HEK293 (cell line): ENCODE data around the gene TRMT112.
A peak's percentile ranks its signal among the peaks of the same experiment; 100 is the strongest.

Source experiments
- GLI4 ChIP-seq: fragments of 450-650 bp; formaldehyde crosslinking; IDR thresholded peaks from 2 replicates; pipeline ENCODE4 v1.5.1; 2016; ENCODE audit warnings: missing biosample characterization, missing genetic modification characterization
- HOXD13 ChIP-seq: sonication (generic); formaldehyde crosslinking; IDR thresholded peaks from 2 replicates; pipeline ENCODE4 v1.8.0; 2022; ENCODE audit warnings: missing genetic modification reagents, borderline replicate concordance
- OVOL3 ChIP-seq: fragments of 450-650 bp; formaldehyde crosslinking; IDR thresholded peaks from 2 replicates; pipeline ENCODE4 v1.5.1; 2016; ENCODE audit warnings: missing biosample characterization, missing genetic modification characterization
- SCRT2 ChIP-seq: fragments of 450-650 bp; formaldehyde crosslinking; IDR thresholded peaks from 2 replicates; pipeline ENCODE4 v1.5.1; 2016; ENCODE audit warnings: missing biosample characterization, missing genetic modification characterization
- SETDB1 ChIP-seq: IDR thresholded peaks from one replicate; pipeline ENCODE4 v1.6.1; 2017; ENCODE audit warnings: mild to moderate bottlenecking, low read length, moderate library complexity, mixed read lengths; ENCODE audit not compliant: insufficient read length
- TCF7L2 ChIP-seq: IDR thresholded peaks from 2 replicates; pipeline ENCODE4 v1.6.1; 2011; ENCODE audit warnings: low read depth, mild to moderate bottlenecking, inconsistent platforms, low read length, moderate library complexity, borderline replicate concordance
- ZBTB49 ChIP-seq: fragments of 450-650 bp; formaldehyde crosslinking; IDR thresholded peaks from 2 replicates; pipeline ENCODE4 v1.5.1; 2016; ENCODE audit warnings: missing biosample characterization, missing genetic modification characterization, low read depth
- ZBTB8A ChIP-seq: fragments of 450-650 bp; formaldehyde crosslinking; IDR thresholded peaks from 2 replicates; pipeline ENCODE4 v1.5.1; 2016; ENCODE audit warnings: missing biosample characterization, missing genetic modification characterization
- ZEB2 ChIP-seq: fragments of 450-650 bp; formaldehyde crosslinking; IDR thresholded peaks from 2 replicates; pipeline ENCODE4 v1.5.1; 2016; ENCODE audit warnings: missing biosample characterization, missing genetic modification characterization
- ZFHX2 ChIP-seq: fragments of 450-650 bp; formaldehyde crosslinking; conservative IDR thresholded peaks from 2 replicates; pipeline ENCODE4 v1.5.1; 2016; ENCODE audit warnings: missing biosample characterization, missing genetic modification characterization
- ZNF169 ChIP-seq: fragments of 450-650 bp; formaldehyde crosslinking; IDR thresholded peaks from 2 replicates; pipeline ENCODE4 v1.5.1; 2016; ENCODE audit warnings: missing biosample characterization, missing genetic modification characterization
- ZNF341 ChIP-seq: fragments of 450-650 bp; formaldehyde crosslinking; IDR thresholded peaks from 2 replicates; pipeline ENCODE4; 2016; ENCODE audit warnings: low read depth, missing biosample characterization, missing genetic modification characterization
- ZNF394 ChIP-seq: fragments of 450-650 bp; formaldehyde crosslinking; IDR thresholded peaks from 2 replicates; pipeline ENCODE4 v1.5.1; 2016; ENCODE audit warnings: missing biosample characterization, missing genetic modification characterization, mild to moderate bottlenecking, moderate library complexity, borderline replicate concordance
- ZNF404 ChIP-seq: fragments of 450-650 bp; formaldehyde crosslinking; IDR thresholded peaks from 2 replicates; pipeline ENCODE4 v1.5.1; 2017; ENCODE audit warnings: missing biosample characterization, missing genetic modification characterization
- ZNF449 ChIP-seq: fragments of 450-650 bp; formaldehyde crosslinking; IDR thresholded peaks from 2 replicates; pipeline ENCODE4 v1.5.1; 2017; ENCODE audit warnings: missing biosample characterization, mild to moderate bottlenecking, missing genetic modification characterization, moderate library complexity
- ZNF473 ChIP-seq: fragments of 450-650 bp; formaldehyde crosslinking; IDR thresholded peaks from 2 replicates; pipeline ENCODE4 v1.5.1; 2017; ENCODE audit warnings: missing biosample characterization, missing genetic modification characterization
- ZNF501 ChIP-seq: fragments of 450-650 bp; formaldehyde crosslinking; IDR thresholded peaks from 2 replicates; pipeline ENCODE4 v1.5.1; 2016; ENCODE audit warnings: missing biosample characterization, missing genetic modification characterization
- ZNF510 ChIP-seq: fragments of 450-650 bp; formaldehyde crosslinking; IDR thresholded peaks from 2 replicates; pipeline ENCODE4 v1.5.1; 2018; ENCODE audit warnings: mild to moderate bottlenecking, missing genetic modification characterization, missing biosample characterization; ENCODE audit not compliant: insufficient replicate concordance
- ZNF529 ChIP-seq: fragments of 450-650 bp; formaldehyde crosslinking; IDR thresholded peaks from 2 replicates; pipeline ENCODE4 v1.5.1; 2017; ENCODE audit warnings: missing genetic modification characterization, missing biosample characterization; ENCODE audit not compliant: insufficient replicate concordance
- ZNF549 ChIP-seq: fragments of 450-650 bp; IDR thresholded peaks from 2 replicates; pipeline ENCODE4 v1.5.1; 2018; ENCODE audit warnings: missing biosample characterization, missing genetic modification characterization, mild to moderate bottlenecking, inconsistent platforms, moderate library complexity
- ZNF555 ChIP-seq: fragments of 450-650 bp; formaldehyde crosslinking; conservative IDR thresholded peaks from 2 replicates; pipeline ENCODE4 v1.5.1; 2017; ENCODE audit warnings: missing biosample characterization, mild to moderate bottlenecking, missing genetic modification characterization, inconsistent platforms
- ZNF558 ChIP-seq: fragments of 450-650 bp; formaldehyde crosslinking; IDR thresholded peaks from 2 replicates; pipeline ENCODE4 v1.5.1; 2016; ENCODE audit warnings: missing biosample characterization, missing genetic modification characterization
- ZNF654 ChIP-seq: fragments of 450-650 bp; formaldehyde crosslinking; IDR thresholded peaks from 2 replicates; pipeline ENCODE4 v1.5.1; 2016; ENCODE audit warnings: low read depth, missing biosample characterization, missing genetic modification characterization
- ZNF791 ChIP-seq: fragments of 450-650 bp; formaldehyde crosslinking; IDR thresholded peaks from 2 replicates; pipeline ENCODE4 v1.5.1; 2016; ENCODE audit warnings: missing biosample characterization, missing genetic modification characterization
- ZSCAN23 ChIP-seq: fragments of 450-650 bp; formaldehyde crosslinking; IDR thresholded peaks from 2 replicates; pipeline ENCODE4 v1.5.1; 2016; ENCODE audit warnings: missing biosample characterization, missing genetic modification characterization
- TF ChIP-seq, protein P1 (sequence below): fragments of 450-650 bp; IDR thresholded peaks from 2 replicates; pipeline ENCODE4 v1.5.1; 2018; ENCODE audit warnings: missing biosample characterization, missing genetic modification characterization
- TF ChIP-seq, protein P2 (sequence below): fragments of 450-650 bp; formaldehyde crosslinking; IDR thresholded peaks from 2 replicates; pipeline ENCODE4 v1.5.0; 2017; ENCODE audit warnings: missing biosample characterization, missing genetic modification characterization, borderline replicate concordance
- TF ChIP-seq, protein P3 (sequence below): fragments of 450-650 bp; formaldehyde crosslinking; IDR thresholded peaks from 2 replicates; pipeline ENCODE4 v1.5.1; 2016; ENCODE audit warnings: missing biosample characterization, missing genetic modification characterization
- TF ChIP-seq, protein P4 (sequence below): fragments of 450-650 bp; formaldehyde crosslinking; IDR thresholded peaks from 2 replicates; pipeline ENCODE4 v1.5.1; 2016; ENCODE audit warnings: missing biosample characterization, missing genetic modification characterization

The TRMT112 gene

DNA sequence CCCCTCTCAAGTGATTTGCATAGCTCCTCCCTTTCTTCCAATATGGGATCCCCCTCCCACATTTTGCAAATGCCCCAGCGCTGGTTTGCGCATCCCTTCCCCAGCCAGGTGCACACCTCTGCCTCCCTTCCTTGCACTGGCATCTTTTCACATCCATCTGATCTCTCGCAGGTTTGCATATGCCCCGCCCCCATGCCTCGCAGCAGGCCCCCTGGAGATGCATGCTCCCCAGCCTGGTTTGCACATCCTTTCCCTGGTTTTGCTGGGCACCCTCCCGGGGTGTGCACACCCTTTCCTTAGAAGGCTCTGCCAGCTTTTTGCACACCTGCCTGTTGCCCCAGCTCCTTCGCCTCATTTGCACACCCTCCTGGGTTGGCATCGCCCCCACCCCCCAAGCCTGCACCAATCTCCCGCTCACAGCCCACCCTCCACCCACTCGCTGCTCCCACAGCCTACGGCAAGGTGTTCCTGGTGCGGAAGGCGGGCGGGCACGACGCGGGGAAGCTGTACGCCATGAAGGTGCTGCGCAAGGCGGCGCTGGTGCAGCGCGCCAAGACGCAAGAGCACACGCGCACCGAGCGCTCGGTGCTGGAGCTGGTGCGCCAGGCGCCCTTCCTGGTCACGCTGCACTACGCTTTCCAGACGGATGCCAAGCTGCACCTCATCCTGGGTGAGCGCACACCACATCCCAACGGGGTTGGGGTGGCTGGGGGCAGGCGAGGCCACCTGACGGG, 42.5 kb upstream of the TRMT112 start (continued):
- TF ChIP-seq ZNF501 (no peak), ZFHX2 (tag by site-specific recombination) (peak; percentile 30), ZNF510 (no peak), ZNF529 (tag by site-specific recombination) (no peak), TCF7L2 (no peak), ZNF654 (tag by site-specific recombination) (no peak), ZNF549 (tag by site-specific recombination) (no peak), OVOL3 (tag by site-specific recombination) (no peak), ZEB2 (tag by site-specific recombination) (no peak), ZBTB49 (tag by site-specific recombination) (no peak), SETDB1 (no peak), ZNF791 (tag by site-specific recombination) (no peak), HOXD13 (no peak), ZNF341 (tag by site-specific recombination) (peak; percentile 46; the same call in 1 of the 2 replicates), ZNF169 (no peak), ZBTB8A (tag by site-specific recombination) (no peak), GLI4 (tag by site-specific recombination) (no peak), ZNF555 (tag by site-specific recombination) (no peak), ZNF394 (tag by site-specific recombination) (no peak), ZNF404 (tag by site-specific recombination) (no peak), ZNF473 (no peak), ZNF558 (tag by site-specific recombination) (no peak), ZSCAN23 (tag by site-specific recombination) (no peak), ZNF449 (no peak), SCRT2 (tag by site-specific recombination) (no peak)
- TF ChIP-seq, protein P1, sequence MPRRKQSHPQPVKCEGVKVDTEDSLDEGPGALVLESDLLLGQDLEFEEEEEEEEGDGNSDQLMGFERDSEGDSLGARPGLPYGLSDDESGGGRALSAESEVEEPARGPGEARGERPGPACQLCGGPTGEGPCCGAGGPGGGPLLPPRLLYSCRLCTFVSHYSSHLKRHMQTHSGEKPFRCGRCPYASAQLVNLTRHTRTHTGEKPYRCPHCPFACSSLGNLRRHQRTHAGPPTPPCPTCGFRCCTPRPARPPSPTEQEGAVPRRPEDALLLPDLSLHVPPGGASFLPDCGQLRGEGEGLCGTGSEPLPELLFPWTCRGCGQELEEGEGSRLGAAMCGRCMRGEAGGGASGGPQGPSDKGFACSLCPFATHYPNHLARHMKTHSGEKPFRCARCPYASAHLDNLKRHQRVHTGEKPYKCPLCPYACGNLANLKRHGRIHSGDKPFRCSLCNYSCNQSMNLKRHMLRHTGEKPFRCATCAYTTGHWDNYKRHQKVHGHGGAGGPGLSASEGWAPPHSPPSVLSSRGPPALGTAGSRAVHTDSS (tag by site-specific recombination), result no peak
- TF ChIP-seq, protein P2, sequence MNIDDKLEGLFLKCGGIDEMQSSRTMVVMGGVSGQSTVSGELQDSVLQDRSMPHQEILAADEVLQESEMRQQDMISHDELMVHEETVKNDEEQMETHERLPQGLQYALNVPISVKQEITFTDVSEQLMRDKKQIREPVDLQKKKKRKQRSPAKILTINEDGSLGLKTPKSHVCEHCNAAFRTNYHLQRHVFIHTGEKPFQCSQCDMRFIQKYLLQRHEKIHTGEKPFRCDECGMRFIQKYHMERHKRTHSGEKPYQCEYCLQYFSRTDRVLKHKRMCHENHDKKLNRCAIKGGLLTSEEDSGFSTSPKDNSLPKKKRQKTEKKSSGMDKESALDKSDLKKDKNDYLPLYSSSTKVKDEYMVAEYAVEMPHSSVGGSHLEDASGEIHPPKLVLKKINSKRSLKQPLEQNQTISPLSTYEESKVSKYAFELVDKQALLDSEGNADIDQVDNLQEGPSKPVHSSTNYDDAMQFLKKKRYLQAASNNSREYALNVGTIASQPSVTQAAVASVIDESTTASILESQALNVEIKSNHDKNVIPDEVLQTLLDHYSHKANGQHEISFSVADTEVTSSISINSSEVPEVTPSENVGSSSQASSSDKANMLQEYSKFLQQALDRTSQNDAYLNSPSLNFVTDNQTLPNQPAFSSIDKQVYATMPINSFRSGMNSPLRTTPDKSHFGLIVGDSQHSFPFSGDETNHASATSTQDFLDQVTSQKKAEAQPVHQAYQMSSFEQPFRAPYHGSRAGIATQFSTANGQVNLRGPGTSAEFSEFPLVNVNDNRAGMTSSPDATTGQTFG (tag by site-specific recombination), result no peak
- TF ChIP-seq, protein P3, sequence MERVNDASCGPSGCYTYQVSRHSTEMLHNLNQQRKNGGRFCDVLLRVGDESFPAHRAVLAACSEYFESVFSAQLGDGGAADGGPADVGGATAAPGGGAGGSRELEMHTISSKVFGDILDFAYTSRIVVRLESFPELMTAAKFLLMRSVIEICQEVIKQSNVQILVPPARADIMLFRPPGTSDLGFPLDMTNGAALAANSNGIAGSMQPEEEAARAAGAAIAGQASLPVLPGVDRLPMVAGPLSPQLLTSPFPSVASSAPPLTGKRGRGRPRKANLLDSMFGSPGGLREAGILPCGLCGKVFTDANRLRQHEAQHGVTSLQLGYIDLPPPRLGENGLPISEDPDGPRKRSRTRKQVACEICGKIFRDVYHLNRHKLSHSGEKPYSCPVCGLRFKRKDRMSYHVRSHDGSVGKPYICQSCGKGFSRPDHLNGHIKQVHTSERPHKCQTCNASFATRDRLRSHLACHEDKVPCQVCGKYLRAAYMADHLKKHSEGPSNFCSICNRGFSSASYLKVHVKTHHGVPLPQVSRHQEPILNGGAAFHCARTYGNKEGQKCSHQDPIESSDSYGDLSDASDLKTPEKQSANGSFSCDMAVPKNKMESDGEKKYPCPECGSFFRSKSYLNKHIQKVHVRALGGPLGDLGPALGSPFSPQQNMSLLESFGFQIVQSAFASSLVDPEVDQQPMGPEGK (tag by site-specific recombination), result peak; percentile 10; the same call in 1 of the 2 replicates
- TF ChIP-seq, protein P4, sequence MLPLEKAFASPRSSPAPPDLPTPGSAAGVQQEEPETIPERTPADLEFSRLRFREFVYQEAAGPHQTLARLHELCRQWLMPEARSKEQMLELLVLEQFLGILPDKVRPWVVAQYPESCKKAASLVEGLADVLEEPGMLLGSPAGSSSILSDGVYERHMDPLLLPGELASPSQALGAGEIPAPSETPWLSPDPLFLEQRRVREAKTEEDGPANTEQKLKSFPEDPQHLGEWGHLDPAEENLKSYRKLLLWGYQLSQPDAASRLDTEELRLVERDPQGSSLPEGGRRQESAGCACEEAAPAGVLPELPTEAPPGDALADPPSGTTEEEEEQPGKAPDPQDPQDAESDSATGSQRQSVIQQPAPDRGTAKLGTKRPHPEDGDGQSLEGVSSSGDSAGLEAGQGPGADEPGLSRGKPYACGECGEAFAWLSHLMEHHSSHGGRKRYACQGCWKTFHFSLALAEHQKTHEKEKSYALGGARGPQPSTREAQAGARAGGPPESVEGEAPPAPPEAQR (tag by site-specific recombination), result no peak
